Chondrocyte (in vitro differentiated cells): ENCODE data around the gene NCOA3. TPM values are rescaled to one million over a fixed set of nuclear protein-coding genes. Genes with fewer than 3 reads are reported as not detected.

Experiments used
- DNase-seq: peaks from one replicate; pipeline ENCODE4 v3.0.0; 2021; ENCODE audit warnings: mixed read lengths, low spot score
- H3K27ac Mint-ChIP-seq: one replicate; pipeline ENCODE4 v1.8.0; 2021; ENCODE audit warnings: mild to moderate bottlenecking, moderate library complexity, mixed read lengths; ENCODE audit not compliant: unreplicated experiment
- H3K27me3 Mint-ChIP-seq: 2 replicates; pipeline ENCODE4 v1.8.0; 2021; ENCODE audit warnings: low read depth, mixed read lengths
- H3K36me3 Mint-ChIP-seq: 2 replicates; pipeline ENCODE4 v1.8.0; 2021; ENCODE audit warnings: low read depth, mixed read lengths
- H3K4me1 Mint-ChIP-seq: 2 replicates; pipeline ENCODE4 v1.8.0; 2021; ENCODE audit warnings: low read depth, mild to moderate bottlenecking, mixed read lengths
- H3K4me3 Mint-ChIP-seq: one replicate; pipeline ENCODE4 v1.8.0; 2021; ENCODE audit warnings: mild to moderate bottlenecking, moderate library complexity, mixed read lengths; ENCODE audit not compliant: unreplicated experiment
- H3K9me3 Mint-ChIP-seq: 2 replicates; pipeline ENCODE4 v1.8.0; 2021; ENCODE audit warnings: low read depth, mixed read lengths
- total RNA-seq: library from RNA; stranded (reverse); gene quantifications from 3 replicates; pipeline ENCODE4 v1.2.1, GENCODE V29; 2021
- TF ChIP-seq, protein P1 (sequence below): fragments of 200-600 bp; sonication (generic); IDR thresholded peaks from 2 replicates; pipeline ENCODE4 v1.5.0; 2021; ENCODE audit warnings: antibody characterized with exemption, mild to moderate bottlenecking, moderate library complexity

Gene NCOA3
- total RNA-seq, 1 donor from 2014 or later, result 45.2 TPM

DNA sequence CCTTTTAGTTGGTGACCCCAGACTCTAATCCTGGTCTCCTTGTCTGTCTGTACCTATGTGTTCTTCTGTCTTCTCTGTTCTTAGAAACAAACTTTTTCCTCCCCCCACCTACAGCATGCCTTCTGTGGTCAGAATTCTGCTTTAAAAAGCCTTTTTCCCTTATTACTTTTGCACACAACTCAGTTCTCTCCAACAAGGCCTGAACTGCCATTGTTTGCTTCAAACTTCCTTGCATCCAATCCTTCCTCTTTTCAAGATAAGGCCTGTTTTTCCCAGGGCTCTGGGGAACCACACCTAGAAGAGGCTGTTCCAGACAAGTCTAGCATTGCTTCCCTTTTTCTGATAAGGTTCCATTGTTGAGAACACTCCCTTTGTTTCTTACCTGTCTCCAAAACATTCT, 22.2 kb upstream of the NCOA3 start:
- Mint-ChIP-seq H3K9me3 (no peaks in the 10 kb centered on the region), H3K27ac (no peak overlapping the region), H3K4me1 (peaks cover 5% of the 10 kb centered on the region), H3K36me3 (no peaks in the 10 kb centered on the region), H3K27me3 (no peaks in the 10 kb centered on the region), H3K4me3 (no peak overlapping the region)
- DNase-seq, result no peak
- TF ChIP-seq, protein P1, sequence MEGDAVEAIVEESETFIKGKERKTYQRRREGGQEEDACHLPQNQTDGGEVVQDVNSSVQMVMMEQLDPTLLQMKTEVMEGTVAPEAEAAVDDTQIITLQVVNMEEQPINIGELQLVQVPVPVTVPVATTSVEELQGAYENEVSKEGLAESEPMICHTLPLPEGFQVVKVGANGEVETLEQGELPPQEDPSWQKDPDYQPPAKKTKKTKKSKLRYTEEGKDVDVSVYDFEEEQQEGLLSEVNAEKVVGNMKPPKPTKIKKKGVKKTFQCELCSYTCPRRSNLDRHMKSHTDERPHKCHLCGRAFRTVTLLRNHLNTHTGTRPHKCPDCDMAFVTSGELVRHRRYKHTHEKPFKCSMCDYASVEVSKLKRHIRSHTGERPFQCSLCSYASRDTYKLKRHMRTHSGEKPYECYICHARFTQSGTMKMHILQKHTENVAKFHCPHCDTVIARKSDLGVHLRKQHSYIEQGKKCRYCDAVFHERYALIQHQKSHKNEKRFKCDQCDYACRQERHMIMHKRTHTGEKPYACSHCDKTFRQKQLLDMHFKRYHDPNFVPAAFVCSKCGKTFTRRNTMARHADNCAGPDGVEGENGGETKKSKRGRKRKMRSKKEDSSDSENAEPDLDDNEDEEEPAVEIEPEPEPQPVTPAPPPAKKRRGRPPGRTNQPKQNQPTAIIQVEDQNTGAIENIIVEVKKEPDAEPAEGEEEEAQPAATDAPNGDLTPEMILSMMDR, result no peak

DNA sequence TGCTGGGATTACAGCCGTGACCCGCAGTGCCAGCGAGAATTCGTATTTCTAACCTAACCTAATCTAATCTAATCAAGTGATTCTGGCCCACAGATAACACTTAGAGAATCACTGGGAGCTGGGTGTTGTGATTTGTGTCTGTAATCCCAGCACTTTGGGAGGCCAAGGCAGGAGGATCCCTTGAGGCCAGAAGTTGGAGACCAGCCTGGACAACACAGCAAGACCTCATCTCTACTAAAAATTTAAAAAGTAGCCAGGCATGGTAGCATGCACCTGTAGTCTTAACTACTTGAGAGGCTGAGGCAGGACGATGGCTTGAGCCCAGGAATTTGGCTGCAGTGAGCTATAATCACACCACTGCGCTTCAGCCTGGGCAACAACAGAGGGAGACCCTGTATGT, 21.4 kb upstream of the NCOA3 start:
- no peak overlapping the region for H3K4me3 Mint-ChIP-seq
- H3K4me1 Mint-ChIP-seq, result peaks cover 11% of the 10 kb centered on the region
- no peak overlapping the region for H3K27ac Mint-ChIP-seq
- H3K27me3 Mint-ChIP-seq, result no peaks in the 10 kb centered on the region
- H3K36me3 Mint-ChIP-seq, result no peaks in the 10 kb centered on the region
- TF ChIP-seq, protein P1, result no peak
- no peak for DNase-seq
- H3K9me3 Mint-ChIP-seq, result no peaks in the 10 kb centered on the region

DNA sequence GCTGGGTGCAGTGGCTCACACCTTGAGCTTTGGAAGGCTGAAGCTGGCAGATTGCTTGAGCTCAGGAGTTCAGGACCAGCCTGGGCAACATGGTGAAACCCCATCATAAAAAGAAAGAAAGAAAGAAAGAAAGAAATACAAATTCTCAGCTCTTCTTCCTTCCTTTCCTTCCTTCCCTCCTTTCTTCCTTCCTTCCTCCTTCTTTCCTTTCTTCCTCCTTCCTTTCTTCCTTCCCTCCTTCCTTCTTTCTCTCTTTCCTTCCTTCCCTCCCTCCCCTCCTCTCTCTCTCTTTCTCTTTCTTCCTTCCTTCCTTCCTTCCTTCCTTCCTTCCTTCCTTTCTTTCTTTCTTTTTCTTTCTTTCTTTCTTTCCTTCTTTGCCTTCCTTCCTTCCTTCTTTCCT, 21.0 kb upstream of the NCOA3 start:
- TF ChIP-seq, protein P1, result no peak
- no peaks in the 10 kb centered on the region for H3K9me3 Mint-ChIP-seq
- H3K27ac Mint-ChIP-seq, result no peak overlapping the region

DNA sequence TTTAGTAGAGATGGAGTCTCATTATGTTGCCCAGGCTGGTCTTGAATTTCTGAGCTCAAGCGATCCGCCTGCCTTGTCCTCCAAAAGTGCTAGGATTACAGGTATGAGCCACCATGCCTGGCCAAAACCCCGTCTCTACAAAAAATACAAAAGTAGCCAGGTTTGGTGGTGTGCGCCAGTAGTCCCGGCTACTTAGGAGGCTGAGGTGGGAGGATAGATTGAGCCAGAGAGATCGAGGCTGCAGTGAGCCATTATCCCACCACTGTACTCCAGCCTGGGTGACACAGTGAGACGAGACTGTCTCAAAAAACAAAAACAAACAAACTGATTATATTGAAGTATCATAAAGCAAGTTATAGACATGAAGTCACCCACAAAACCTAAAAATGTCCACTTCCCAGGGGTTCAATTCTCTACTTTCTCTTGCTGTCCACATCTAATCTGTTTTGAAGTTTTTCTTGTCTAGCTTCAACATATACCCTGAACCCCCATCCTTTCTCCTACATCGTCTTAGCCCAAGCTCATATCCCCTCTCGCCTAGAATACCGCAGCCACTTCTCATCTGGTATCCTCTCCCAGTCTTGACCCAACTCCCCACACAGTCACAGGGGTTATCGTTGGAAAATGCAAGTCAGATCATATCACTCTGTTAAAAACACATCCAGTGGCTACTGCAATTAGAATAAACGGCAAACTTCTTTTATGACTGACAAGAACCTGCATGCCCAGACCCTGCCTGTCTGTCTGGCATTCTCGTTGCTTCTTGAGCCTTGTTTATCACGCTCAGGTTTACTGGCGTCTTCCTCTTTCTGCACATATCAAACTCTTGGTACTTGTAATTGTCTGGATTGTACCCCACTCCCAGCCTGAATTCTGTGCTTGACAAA, 20.1 kb upstream of the NCOA3 start:
- TF ChIP-seq, protein P1, result no peak
- peaks cover 11% of the 10 kb centered on the region for H3K4me1 Mint-ChIP-seq
- DNase-seq, result no peak
- H3K4me3 Mint-ChIP-seq, result no peak overlapping the region
- H3K9me3 Mint-ChIP-seq, result no peaks in the 10 kb centered on the region
- H3K27me3 Mint-ChIP-seq, result no peaks in the 10 kb centered on the region
- no peaks in the 10 kb centered on the region for H3K36me3 Mint-ChIP-seq
- no peak overlapping the region for H3K27ac Mint-ChIP-seq

More for the DNA sequence above, 21.0 kb upstream of the NCOA3 start:
- H3K4me1 Mint-ChIP-seq, result peaks cover 11% of the 10 kb centered on the region
- H3K36me3 Mint-ChIP-seq, result no peaks in the 10 kb centered on the region
- no peak overlapping the region for H3K4me3 Mint-ChIP-seq
- H3K27me3 Mint-ChIP-seq, result no peaks in the 10 kb centered on the region
- DNase-seq, result no peak

DNA sequence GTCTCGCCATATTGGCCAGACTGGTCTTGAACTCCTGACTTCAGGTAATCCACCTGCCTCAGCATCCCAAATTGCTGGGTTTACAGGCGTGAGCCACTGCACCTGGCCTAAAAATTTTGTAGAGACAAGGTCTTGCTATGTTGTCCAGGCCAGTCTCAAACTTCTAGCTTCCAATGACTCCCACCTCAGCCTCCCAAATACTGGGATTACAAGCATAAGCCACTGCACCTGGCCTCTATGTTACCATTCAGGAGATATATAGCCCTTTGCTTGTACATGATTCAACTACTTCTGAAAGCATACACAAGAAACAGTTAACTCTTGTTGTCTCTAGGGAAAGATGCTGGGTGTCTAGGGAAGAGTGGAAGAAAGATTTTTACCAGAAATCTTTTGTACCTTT, 19.0 kb upstream of the NCOA3 start:
- H3K27me3 Mint-ChIP-seq, result no peaks in the 10 kb centered on the region
- H3K36me3 Mint-ChIP-seq, result no peaks in the 10 kb centered on the region
- no peak for DNase-seq
- no peaks in the 10 kb centered on the region for H3K9me3 Mint-ChIP-seq
- TF ChIP-seq, protein P1, result no peak
- H3K27ac Mint-ChIP-seq, result no peak overlapping the region
- H3K4me1 Mint-ChIP-seq, result peaks cover 20% of the 10 kb centered on the region
- H3K4me3 Mint-ChIP-seq, result no peak overlapping the region
